GM18868 (cell line): Measurements from ENCODE around the gene DSCAM.
"Not testable (repeated sequence)": the region's sequence is repeated elsewhere in the genome, so short reads cannot be mapped to it uniquely, and the experiment has no call there.

ENCODE experiments used
- ATAC-seq: cut with Tn5 transposase; IDR thresholded peaks from one replicate; pipeline ENCODE4 v1.9.1; 2021; ENCODE audit warnings: mild to moderate bottlenecking, moderate library complexity; ENCODE audit not compliant: unreplicated experiment

DSCAM gene

DNA sequence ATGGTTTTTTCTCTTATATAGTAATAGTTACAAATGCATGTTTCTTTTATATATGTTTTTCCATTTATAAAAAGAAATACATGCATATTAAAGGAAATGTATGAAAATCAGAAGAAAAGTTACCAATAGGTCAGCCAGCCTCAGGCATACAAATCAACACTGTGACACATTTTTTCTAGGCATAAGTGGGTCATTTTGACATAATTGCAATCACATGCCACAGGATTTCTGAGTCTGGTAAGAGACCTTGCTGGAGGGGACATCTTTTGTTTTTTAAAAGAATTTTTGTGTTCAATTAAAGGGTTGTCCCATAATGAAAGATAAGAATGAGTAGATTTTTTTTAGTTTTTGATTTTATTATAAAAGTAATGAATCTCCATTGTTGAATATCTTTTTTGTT lies 506.6 kb downstream of the DSCAM start:
- no peak for ATAC-seq

DNA sequence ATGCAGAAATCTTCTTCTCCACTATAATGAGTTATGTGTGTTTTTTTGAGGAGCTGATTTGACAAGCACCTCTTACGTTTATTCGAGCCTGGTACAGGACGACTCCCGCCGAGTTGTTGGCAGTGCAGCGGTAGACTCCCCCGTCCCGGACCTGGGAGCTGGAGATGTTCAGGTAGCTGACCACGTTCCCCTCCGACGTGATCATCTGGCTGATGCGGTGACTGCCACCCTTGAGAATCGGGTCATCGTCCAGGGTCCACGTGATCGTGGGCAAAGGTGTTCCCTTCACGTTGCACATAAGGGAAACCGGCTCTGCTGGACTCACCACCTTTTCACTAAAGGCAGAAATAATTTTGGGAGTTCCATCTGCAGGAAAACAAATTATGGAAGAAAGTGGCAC lies 507.9 kb downstream of the DSCAM start:
- ATAC-seq, result no peak

DNA sequence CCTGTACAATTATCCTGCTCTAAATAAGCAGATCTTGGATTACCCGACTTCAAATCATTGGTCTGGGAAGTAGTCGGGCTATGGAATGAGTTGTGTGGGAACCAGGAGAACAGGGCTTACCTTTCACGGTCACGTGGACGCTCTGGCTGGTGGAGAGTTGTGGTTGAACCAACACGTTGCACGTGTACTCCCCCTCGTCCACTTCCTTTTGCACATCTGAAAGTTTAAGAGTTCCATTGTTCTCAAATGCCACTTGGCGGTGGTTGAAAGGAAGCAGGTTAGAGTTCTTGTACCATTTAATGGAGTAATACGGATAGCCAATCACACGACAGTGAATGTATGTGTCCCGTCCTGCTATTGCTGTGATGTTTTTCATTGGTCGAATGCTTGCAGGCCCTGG lies 509.0 kb downstream of the DSCAM start:
- ATAC-seq, result no peak

DNA sequence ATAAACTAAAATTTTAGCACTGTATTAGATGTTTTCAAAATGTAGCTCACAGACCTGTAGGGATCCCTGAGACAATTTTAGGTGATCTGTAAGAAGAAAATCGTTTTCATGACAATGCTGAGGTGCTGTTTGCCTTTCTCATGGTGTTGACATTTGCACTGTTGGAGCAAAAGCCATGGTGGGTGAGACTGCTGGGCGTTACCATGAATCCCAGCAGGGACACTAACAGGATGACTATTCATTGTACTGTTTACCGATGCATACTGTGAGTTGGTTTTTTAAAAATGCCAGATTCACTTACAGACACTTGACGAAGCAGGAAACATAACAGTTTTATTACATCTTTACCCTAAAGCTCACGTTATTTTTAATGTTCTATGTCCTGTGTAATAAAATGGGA lies 511.3 kb downstream of the DSCAM start:
- no peak for ATAC-seq

DNA sequence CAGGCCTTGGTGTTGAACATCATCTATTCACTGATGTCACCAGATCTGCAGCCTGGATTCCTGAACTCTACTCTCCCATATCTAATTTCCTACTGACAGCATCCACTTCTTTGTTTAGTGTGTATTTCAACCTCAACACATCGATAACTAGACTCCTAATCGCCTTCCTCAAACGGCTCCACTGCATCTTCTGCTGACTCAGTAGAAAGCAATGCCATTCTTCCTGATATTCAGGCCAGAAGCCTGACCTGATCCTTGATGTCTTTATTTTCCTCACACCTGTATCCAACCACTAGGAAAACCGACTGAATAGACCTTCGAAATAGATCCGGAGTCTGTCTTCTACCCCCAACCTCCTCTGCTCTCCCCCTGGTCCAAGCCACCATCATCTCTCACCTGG lies 512.8 kb downstream of the DSCAM start:
- ATAC-seq, result no peak

DNA sequence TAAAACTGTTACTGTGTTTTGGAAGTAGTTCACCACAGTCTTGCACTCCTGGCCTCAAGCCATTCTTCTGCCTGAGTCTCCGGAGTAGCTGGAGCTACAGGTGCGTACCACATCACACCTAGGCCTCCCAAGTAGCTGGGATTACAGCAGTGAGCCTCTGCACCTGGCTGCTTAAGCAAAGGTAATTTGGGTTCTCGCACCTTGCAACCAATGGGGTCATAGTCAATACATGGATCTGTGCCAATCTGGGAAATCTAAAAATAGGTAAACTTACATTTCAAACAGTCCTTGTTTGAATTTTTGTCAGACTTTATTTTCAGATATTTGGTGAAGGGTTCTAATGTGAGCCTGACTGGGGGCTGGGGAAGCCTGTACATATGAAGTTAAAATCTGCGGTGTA lies 513.2 kb downstream of the DSCAM start:
- ATAC-seq, result no peak

DNA sequence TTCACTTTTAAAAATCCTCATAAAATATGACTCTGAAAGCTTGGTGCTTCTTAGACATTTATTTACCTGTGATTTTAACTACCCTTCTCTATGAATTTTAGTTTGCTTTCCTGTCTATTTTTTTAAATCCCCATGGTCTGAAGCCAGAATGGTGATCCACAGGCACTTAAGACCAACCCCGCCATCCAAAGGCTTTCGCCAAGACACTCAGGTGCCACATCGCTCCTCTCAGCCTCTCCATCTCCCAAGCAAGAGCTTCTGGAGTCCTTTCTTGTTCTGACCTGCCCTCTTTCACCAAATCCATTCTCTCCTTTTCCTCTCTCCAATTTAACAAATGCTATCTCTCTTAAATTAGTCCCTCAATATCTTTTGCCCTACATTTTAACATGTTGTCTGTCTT lies 515.2 kb downstream of the DSCAM start:
- ATAC-seq, result no peak

DNA sequence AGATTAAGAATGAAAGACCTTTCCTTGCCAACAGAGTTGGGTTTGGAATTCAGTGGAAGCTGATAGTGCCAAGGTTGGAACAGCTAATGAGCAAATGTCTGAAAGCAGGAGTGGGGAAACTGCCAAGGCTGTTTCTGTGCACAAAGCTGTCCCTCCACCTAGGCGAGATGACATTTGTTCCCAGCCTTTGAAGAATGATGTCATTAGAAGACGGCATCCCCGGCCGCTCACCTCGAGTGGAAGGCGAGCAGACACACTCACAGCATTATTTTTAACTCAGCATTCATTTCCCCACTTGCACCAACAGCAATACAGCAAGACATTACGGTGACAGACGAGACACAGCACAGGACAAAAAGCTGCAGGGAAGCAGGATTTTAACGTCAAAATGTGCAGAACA lies 515.8 kb downstream of the DSCAM start:
- no peak for ATAC-seq

DNA sequence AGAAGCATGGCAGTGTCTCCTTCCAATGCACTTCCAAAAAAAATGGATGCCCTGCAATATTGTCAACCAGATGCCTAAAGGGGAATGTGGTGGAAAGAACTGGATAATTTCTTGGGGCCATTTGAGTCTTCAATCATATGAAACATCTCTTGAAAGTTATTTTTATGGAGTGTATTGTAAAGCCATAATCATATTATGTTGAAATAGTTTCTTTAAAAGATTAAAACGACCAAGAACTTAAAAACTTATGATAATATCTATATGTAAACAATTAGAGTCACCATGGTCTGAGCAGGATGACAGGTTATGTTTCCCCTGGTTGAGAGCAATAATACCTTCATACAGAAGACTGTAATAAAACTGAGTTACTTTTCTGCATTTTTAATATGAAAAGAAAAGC lies 522.6 kb downstream of the DSCAM start:
- ATAC-seq, result no peak

DNA sequence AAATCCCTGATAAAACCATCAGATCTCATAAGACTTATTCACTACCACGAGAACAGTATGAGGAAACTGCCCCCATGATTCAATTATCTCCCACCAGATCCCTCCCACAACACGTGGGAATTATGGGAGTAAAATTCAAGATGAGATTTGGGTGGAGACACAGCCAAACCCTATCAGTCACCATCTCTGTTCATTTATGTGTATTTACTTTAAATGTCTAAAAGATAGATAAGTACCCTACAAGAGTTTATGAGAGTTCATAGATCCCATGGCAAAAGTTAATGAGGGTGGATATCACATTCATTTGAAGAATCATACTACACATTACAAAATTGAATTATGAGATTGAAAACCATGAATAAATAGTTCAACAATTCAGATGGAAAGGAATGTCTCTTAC lies 526.2 kb downstream of the DSCAM start:
- ATAC-seq, result not testable (repeated sequence)

DNA sequence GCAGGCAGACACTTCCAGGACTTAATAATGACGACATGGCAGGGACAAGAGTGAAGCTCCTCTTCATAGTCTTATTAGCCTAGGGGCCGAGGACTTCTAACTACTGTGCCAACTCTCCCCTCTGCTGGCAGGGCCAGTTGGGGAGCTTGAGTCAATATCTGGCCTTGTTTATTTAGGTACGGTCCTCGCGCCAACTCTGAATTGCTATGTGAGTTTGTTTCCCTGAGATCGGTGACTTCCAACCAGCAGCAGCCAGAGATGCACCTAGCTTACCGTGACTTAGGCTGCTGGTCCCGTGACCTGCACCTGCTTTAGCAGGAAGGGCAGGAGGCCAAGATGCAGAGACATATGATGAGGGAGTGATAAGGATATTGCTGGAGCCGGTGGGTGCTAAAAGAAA lies 528.6 kb downstream of the DSCAM start:
- no peak for ATAC-seq

DNA sequence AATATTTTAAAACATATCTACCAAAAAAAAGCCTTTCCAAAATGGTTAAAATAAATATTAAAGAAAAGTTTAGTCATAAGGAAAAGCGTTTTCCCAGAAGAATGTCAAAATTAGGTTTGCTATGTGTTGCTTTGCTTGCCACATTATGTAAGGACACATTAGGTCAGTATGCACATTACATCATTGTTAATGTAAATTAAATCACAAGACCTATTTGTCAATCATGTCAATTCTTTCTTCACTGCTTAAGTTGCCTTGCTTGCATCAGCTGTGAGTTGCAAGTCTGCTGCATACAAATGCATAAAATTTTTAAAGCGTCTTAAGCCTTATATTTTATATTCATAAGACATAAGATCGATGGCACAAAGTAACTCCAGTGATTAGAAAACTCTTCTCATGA lies 530.9 kb downstream of the DSCAM start:
- no peak for ATAC-seq

DNA sequence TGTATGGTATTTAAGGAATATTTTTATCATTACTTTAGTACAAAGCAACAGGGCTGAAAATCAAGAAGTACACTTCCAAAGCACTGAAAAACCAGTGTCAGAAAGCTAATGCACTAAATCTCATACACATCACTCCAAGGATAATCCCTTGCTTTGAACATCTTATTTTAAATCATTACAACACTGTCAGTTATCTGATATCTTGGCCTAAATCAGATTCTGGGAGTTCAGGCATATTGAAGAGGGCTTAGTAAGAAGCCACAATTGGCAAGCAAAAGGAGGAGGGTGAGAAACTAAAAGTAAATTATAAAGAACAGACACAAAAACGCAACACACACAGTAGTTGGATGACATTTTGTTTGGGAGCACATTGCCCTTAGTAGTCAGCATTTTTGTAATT lies 531.3 kb downstream of the DSCAM start:
- ATAC-seq, result no peak

DNA sequence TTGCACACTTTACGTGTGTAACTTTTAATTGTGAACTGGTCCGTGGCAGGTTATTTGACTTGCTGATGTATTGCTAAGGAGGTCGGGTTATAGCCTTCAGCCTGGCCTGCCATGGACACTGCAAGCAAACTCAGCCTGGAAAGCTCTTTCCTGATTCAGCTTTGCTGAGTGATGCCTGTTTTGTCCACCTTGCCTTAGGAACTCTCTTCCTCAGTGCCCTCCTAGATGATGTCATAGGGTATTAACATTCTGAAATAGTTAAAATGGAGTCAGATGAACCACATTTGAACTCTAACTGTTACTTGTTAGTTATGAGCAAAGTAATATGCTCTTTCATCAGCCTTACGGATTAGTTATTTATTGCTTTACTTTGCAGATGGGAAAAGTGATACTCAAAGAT lies 533.7 kb downstream of the DSCAM start:
- ATAC-seq, result no peak

DNA sequence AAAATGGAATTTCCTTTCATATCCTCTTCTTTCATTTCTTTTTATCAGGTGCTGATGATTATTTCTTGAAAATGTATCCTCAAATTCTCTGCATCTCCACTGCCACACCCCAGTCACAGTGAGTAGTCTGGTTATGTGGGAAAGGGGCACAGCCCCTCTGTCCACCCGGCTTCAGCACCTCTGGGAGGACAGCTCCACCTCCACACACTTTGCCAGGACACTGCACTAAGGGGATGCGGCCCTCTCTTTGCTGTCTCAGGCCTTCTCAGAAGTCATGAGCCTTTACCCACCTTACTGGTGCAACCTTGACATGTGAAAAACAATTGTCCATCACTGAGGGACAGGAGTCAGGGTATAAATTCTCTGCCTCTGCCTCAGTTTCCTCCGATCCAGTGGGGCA lies 546.7 kb downstream of the DSCAM start:
- ATAC-seq, result no peak

DNA sequence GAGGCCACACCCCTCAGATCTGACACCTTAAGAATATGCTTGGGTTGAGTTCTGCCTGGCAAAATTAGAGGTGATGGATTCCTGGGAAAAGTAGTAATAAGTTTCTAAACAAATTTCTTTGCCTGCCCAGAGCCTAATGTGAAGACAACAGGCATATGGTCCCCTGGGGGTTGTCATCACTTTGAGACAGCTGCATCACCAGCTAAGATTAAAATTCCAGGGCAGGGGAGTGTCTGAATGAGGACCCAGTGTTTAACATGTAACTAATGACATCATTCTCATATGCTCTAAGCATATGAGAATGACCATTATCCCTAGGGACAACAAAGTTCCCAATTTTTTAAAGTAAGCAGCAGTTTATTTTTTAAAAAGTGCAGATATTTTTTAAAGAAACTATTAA lies 547.5 kb downstream of the DSCAM start:
- ATAC-seq, result no peak

DNA sequence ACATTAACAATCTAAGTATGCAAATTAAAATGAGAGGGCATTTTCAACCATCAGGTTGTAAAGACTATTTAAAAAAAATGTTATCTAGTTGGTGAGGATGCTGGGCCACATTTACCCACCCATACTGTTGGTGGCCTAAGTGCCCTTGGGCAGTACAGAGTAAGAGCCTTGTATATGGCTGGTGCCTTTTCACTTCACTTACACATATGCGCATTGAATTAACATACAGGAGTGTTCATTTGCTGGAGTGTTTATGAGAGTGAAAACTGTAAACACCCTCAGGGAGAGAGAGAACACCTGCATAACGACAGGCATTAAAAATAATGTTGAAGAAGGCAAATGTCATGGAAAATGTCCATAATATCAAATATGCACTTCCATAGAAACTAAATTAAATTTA lies 552.6 kb downstream of the DSCAM start:
- ATAC-seq, result no peak

DNA sequence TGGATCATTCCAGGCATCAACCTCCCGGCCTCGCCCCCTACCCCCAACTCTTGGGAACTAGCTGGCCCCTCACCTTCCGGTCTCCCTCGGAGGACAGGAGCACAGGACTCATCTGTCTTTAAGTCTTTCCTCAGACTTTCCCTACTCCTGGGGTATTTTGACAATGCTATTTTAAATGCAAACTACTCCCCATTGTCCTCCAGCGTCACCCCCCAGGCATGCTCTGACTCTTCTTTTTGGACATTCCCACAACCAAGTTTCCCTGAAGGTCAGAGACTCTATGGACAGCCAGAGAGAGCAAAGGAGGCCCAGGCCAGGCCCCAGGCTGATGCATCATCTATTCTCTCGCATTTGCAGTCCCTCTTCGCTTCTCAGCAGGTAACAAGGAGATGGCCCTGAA lies 555.4 kb downstream of the DSCAM start:
- no peak for ATAC-seq

DNA sequence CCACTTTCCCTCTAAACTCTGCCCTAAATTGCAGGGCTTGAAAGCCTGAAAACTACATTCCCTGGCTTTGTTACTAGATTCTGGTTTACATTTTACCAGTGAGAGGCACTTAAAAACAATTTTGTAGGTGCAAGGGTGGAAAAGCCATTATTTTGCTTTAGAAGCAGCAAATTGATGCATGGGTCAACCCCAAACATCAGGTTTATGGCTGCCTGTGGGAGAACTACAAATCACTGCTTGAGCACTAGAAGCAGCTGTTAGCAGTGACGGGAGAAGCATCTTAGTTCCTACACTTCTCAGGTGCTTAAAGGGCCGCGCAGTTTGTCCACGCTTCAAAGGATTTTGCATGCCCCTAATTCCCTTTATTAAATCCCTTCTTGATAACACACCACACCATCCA lies 562.5 kb downstream of the DSCAM start:
- ATAC-seq, result no peak

DNA sequence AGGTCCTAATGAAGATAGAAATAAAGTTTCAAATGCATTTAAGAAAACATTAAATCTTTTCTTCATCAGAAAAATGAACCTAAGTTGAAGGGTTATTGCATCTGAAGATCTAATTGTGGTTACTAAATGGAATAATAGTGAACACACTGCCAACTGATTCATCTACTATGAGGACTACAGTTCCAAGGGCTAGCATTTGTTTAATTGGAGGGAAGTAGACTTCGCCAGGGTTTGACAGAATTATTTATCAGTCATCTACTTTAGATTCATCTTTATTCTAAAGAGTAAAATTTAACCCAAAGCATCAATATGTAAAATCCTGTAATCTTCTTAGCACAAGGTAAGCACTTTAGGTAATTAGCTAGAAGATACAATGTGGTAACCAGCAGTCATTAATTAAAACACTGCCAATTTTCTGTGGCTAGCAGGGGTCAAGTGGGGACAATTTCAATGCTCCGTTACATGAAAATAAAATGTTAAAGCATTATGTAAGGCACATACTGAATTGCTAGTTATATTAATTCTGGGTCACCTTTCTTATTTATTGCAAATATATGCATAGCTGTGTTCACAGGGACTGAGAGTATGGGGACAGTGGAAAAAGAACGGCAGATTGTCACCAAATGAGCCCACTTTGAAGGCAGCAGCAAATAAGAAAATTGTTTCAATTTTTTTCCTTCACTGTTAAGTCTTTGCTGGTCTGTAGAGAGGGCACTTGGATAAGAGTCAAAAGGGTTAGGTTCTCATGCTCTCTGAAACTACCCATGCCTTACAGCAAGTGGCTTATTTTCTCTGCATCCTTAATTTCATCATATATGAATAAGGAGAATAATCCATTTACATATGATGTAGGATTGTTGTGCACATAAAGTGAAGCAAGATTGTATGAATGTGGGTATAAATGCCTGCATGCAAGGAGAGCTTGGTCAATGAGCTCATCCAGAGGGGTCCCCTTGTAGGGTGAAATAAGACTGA lies 563.8 kb downstream of the DSCAM start:
- ATAC-seq, result no peak

DNA sequence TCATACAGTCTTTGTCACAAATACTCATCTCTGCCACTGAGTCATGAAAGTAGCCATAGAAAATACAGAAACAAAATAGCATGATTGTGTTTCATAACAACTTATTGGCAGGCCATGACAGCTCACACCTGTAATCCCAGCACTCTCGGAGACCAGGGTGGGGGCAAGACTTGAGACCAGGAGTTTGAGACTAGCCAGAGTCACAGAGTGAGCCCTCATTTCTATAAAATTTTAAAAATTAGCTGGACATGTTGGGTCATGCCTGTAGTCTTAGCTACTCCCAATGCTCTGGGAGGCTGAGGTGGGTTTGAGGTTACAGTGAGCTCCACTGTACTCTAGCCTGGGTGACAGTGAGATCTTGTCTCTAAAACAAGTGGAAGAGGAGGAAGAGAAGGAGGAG lies 568.6 kb downstream of the DSCAM start:
- ATAC-seq, result no peak

DNA sequence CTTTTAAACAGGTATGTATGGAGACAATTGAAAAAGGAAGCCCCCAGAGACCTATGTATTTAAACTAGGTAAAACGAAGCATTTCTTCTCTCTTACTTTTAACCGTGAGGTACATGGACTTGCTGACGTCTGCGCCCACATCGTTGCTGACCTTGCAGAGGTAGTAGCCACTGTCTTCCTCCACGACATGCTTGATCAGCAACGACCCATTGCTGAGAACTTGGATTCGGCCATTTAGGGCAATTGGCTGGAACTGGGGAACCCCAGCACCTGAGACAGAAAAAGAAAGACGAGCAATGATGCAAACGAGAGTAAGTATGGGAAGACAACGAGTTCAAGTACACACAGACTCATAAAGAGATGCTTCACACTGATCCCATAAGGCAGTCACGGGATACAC lies 571.0 kb downstream of the DSCAM start:
- no peak for ATAC-seq

DNA sequence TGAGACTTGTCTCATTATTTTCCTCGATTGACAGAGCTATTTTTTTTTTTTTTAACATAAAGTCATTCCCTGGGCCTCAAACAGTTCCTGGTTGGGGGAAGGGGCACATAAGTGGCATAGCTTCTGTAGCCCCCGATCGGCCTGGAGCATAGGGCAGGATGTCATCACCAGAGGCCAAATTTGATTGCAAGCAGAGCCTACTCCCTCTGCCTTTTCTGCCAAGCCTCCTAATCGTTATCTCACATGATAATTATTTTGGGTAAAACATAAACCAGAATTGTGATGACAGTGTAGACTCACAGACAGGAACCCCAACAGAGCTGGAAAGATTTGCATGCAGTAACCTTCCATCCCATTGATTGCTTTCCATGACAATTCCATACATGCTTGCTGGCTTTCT lies 574.9 kb downstream of the DSCAM start:
- ATAC-seq, result no peak
